C4-2B (cell line): ENCODE measurements around the gene DOK1.

ENCODE experiments used
- ZFX ChIP-seq: fragments of 450-650 bp; IDR thresholded peaks from 2 replicates; pipeline ENCODE4 v1.6.1; 2017
- TF ChIP-seq, protein P1 (sequence below): fragments of 450-650 bp; conservative IDR thresholded peaks from 2 replicates; pipeline ENCODE4 v1.5.1; 2017; ENCODE audit warnings: mild to moderate bottlenecking

DNA sequence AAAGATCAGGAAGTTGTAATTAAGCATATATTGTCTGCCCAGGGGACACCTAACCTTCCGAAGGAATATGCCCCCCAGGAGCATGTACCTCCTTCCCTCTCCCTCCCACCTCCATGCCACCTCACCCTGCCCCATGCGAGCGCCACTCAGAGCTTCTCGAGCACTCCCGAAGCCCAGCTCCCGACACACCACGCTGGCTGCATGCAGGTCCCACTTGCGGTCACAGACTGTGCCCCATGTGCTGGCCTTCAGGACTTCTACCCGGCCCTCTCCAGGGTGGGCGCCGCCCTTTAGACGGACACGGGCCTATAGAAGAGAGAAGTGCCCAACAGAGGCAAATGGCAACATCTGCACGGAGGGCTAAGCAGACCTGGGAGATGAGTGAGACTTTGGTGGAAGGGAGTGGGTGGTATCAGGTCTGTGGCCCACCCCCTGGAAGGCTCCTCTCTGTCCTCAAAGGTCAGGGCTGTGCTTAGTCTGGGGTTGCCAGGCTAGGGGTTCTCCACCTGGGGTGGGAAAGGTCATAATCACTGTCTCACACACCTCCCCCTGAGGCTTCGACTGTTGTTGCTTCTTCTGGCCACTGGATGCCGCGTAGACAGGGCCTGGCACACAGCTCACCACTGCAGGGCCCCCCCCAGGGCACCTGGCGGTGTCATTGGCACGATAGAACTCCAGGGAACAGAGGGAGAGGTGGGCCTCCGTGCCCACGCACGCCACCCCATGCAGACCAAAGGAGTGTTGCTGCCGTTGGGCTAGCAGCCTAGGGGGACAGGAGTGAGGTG lies 18.2 kb upstream of the DOK1 start:
- TF ChIP-seq, protein P1, sequence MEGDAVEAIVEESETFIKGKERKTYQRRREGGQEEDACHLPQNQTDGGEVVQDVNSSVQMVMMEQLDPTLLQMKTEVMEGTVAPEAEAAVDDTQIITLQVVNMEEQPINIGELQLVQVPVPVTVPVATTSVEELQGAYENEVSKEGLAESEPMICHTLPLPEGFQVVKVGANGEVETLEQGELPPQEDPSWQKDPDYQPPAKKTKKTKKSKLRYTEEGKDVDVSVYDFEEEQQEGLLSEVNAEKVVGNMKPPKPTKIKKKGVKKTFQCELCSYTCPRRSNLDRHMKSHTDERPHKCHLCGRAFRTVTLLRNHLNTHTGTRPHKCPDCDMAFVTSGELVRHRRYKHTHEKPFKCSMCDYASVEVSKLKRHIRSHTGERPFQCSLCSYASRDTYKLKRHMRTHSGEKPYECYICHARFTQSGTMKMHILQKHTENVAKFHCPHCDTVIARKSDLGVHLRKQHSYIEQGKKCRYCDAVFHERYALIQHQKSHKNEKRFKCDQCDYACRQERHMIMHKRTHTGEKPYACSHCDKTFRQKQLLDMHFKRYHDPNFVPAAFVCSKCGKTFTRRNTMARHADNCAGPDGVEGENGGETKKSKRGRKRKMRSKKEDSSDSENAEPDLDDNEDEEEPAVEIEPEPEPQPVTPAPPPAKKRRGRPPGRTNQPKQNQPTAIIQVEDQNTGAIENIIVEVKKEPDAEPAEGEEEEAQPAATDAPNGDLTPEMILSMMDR = no peak
- no peak for TF ChIP-seq ZFX
